CD14-positive monocyte (primary cell): ENCODE data around the gene BICRAL. TPM values are rescaled to one million over a fixed set of nuclear protein-coding genes. Genes with fewer than 3 reads are reported as not detected.

Experiments
- DNase-seq, 3 donors: peaks; one replicate each; pipeline ENCODE4 v3.0.0-alpha.2; 2011 to 2022
- H2AFZ ChIP-seq: 2 replicates; pipeline ENCODE4 v1.6.0; 2012; ENCODE audit warnings: mild to moderate bottlenecking, low read depth, low read length, inconsistent platforms; ENCODE audit not compliant: insufficient read depth, poor library complexity, severe bottlenecking
- H3K27ac ChIP-seq, 2 donors: 1 replicate in 1 of 2; 2 replicates in 1 of 2; pipeline ENCODE4 v1.5.1; 2012 to 2013; ENCODE audit warnings: low read length in 2 of 2, control low read depth in 1 of 2, inconsistent platforms in 1 of 2, low read depth in 1 of 2, mild to moderate bottlenecking in 1 of 2
- H3K27me3 ChIP-seq, 2 donors: one replicate each; pipeline versions ENCODE4 v1.6.0 to v1.6.1; 2011 to 2013; ENCODE audit warnings: low read length in 2 of 2; ENCODE audit not compliant: control insufficient read depth in 2 of 2, insufficient read depth in 2 of 2
- H3K36me3 ChIP-seq, 2 donors: replicated peaks in 1 of 2; 1 replicate in 1 of 2; 2 replicates in 1 of 2; pipeline versions ENCODE4 v1.5.1 to v1.6.1; 2012 to 2013; ENCODE audit warnings: low read length in 2 of 2, control low read depth in 1 of 2, inconsistent platforms in 1 of 2, mild to moderate bottlenecking in 1 of 2; ENCODE audit not compliant: insufficient read depth in 2 of 2, control insufficient read depth in 1 of 2
- H3K4me1 ChIP-seq, 2 donors: 1 replicate in 1 of 2; 2 replicates in 1 of 2; pipeline versions ENCODE4 v1.5.1 to v1.6.1; 2012 to 2013; ENCODE audit warnings: low read length in 2 of 2, control low read depth in 1 of 2, inconsistent platforms in 1 of 2, mild to moderate bottlenecking in 1 of 2, moderate library complexity in 1 of 2; ENCODE audit not compliant: insufficient read depth in 2 of 2, control insufficient read depth in 1 of 2
- H3K4me2 ChIP-seq: replicated peaks from 2 replicates; pipeline ENCODE3; 2012; ENCODE audit warnings: low read length, moderate library complexity, mild to moderate bottlenecking; ENCODE audit not compliant: poor library complexity, severe bottlenecking; ENCODE audit errors: extremely low read depth
- H3K4me3 ChIP-seq, 3 experiments: fragments of 200-600 bp in 1 of 3; sonication (generic) in 1 of 3; replicated peaks in 1 of 3; 1 replicate in 2 of 3; 2 replicates in 1 of 3; pipeline ENCODE4 v1.5.1; 2011 to 2013; ENCODE audit warnings: low read length in 3 of 3, mild to moderate bottlenecking in 3 of 3, control low read depth in 2 of 3, low read depth in 2 of 3, inconsistent platforms in 1 of 3, moderate library complexity in 1 of 3
- H3K79me2 ChIP-seq: 2 replicates; pipeline ENCODE4 v1.6.0; 2012; ENCODE audit warnings: mild to moderate bottlenecking, control low read depth, inconsistent platforms, low read length, moderate library complexity; ENCODE audit not compliant: insufficient read depth
- H3K9ac ChIP-seq: 2 replicates; pipeline ENCODE4 v1.6.0; 2017; ENCODE audit warnings: low read length, mild to moderate bottlenecking; ENCODE audit not compliant: insufficient read depth, poor library complexity, severe bottlenecking
- H3K9me3 ChIP-seq, 2 donors: replicated peaks in 1 of 2; 1 replicate in 1 of 2; 2 replicates in 1 of 2; pipeline versions ENCODE4 v1.5.1 to v1.6.1; 2012 to 2013; ENCODE audit warnings: low read length in 2 of 2, control low read depth in 1 of 2; ENCODE audit not compliant: control insufficient read depth in 1 of 2, insufficient read depth in 1 of 2
- H4K20me1 ChIP-seq: 2 replicates; pipeline ENCODE4 v1.6.0; 2012; ENCODE audit warnings: mild to moderate bottlenecking, low read length, control low read depth, moderate library complexity; ENCODE audit not compliant: insufficient read depth
- H3K27ac Mint-ChIP-seq, 7 donors: one replicate each; pipeline ENCODE4 v1.8.0; 2020; ENCODE audit warnings: mild to moderate bottlenecking in 7 of 7, mixed read lengths in 7 of 7, moderate library complexity in 6 of 7, inconsistent platforms in 2 of 7
- H3K27me3 Mint-ChIP-seq, 3 donors: one replicate each; pipeline ENCODE4 v1.8.0; 2021 to 2022; ENCODE audit warnings: low read depth in 3 of 3, mild to moderate bottlenecking in 3 of 3, mixed read lengths in 3 of 3, moderate library complexity in 3 of 3, inconsistent platforms in 1 of 3
- H3K36me3 Mint-ChIP-seq, 2 donors: one replicate each; pipeline ENCODE4 v1.8.0; 2020; ENCODE audit warnings: mixed read lengths in 2 of 2, inconsistent platforms in 1 of 2, mild to moderate bottlenecking in 1 of 2
- H3K4me1 Mint-ChIP-seq: one replicate; pipeline ENCODE4 v1.8.0; 2020; ENCODE audit warnings: mild to moderate bottlenecking, mixed read lengths
- H3K4me3 Mint-ChIP-seq, 2 donors: one replicate each; pipeline ENCODE4 v1.8.0; 2020; ENCODE audit warnings: mild to moderate bottlenecking in 2 of 2, mixed read lengths in 2 of 2, moderate library complexity in 1 of 2
- H3K9me3 Mint-ChIP-seq, 7 donors: one replicate each; pipeline ENCODE4 v1.8.0; 2020 to 2022; ENCODE audit warnings: mixed read lengths in 7 of 7, mild to moderate bottlenecking in 6 of 7, moderate library complexity in 6 of 7, inconsistent platforms in 2 of 7
- WGBS: methylation state at CpG from one replicate; pipeline ENCODE4 v1.1.5; 2013; ENCODE audit warnings: missing lambda C conversion rate; ENCODE audit not compliant: insufficient coverage; 5-methylcytosine and 5-hydroxymethylcytosine counted together
- intact Hi-C, 2 donors: fragments of 100-400 bp; cut with micrococcal nuclease; formaldehyde crosslinking; loops; one replicate each; pipeline versions ENCODE4 v1.15.0 to v1.15.1; 2023
- polyA plus RNA-seq, 3 donors: library from polyadenylated mRNA; depleted of rRNA in 1 of 3; unstranded in 2 of 3; stranded (reverse) in 1 of 3; fragments of 300-500 nt in 2 of 3; fragments of >200 nt in 1 of 3; fragmentation: Illumina TruSeq in 2 of 3; gene quantifications; 1 replicate in 2 of 3; 2 replicates in 1 of 3; pipeline ENCODE4 v1.2.3, GENCODE V29; 2012 to 2021
- TF ChIP-seq, protein P1 (sequence below): fragments of 200-600 bp; IDR thresholded peaks from one replicate; pipeline ENCODE4 v1.8.0; 2022; ENCODE audit warnings: antibody characterized with exemption, mild to moderate bottlenecking

Gene BICRAL
- polyA plus RNA-seq, 3 donors: 1.6 to 14.6 (median 2.2) TPM

GRCh38 chr6:42860481-42860880 is 78.6 kb downstream of the BICRAL start:
- intact Hi-C loops: no loop called here
- no peak overlapping the region for H3K27ac Mint-ChIP-seq
- H3K36me3 ChIP-seq: peaks cover 80 to 97% of the 10 kb centered on the region in 2 donors

DNA sequence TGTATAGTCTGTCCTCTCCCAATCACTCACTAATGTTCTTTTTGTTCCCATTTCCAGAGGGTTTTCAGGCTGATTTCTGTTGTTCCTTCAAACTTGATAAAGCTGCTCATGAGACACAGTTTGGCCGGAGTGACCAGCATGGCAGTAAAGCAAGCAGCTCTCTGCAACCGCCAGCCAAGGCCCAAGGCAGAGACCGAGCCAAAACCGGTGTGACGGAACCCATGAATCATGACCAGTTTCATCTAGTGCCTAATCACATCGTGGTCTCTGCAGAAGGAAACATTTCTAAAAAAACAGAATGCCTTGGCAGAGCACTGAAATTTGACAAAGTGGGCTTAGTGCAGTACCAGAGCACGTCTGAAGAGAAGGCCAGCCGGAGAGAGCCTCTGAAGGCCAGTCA is 82.8 kb downstream of the BICRAL start:
- Histone ChIP-seq H4K20me1 (no peaks in the 10 kb centered on the region), H3K9ac (no peak overlapping the region), H3K4me3 (no peak overlapping the region), H3K4me2 (no peak overlapping the region), H3K27me3 (no peaks in the 10 kb centered on the region), H3K27ac (peak overlapping the region in 1 of 2 donors; percentile 8), H2AFZ (no peak overlapping the region), H3K9me3 (no peaks in the 10 kb centered on the region), H3K36me3 (peaks cover 86 to 98% of the 10 kb centered on the region in 2 donors), H3K79me2 (no peaks in the 10 kb centered on the region), H3K4me1 (no peaks in the 10 kb centered on the region)
- intact Hi-C loops: no loop called here
- no peak for DNase-seq
- 92% methylated on average over 7 of the region's 8 CpGs for WGBS
- Mint-ChIP-seq H3K27me3 (no peaks in the 10 kb centered on the region), H3K4me1 (no peaks in the 10 kb centered on the region), H3K4me3 (no peak overlapping the region), H3K27ac (peak overlapping the region in 1 of 7 donors; percentile 19), H3K36me3 (peaks cover 79 to 93% of the 10 kb centered on the region in 2 donors), H3K9me3 (no peaks in the 10 kb centered on the region)
- TF ChIP-seq, protein P1, sequence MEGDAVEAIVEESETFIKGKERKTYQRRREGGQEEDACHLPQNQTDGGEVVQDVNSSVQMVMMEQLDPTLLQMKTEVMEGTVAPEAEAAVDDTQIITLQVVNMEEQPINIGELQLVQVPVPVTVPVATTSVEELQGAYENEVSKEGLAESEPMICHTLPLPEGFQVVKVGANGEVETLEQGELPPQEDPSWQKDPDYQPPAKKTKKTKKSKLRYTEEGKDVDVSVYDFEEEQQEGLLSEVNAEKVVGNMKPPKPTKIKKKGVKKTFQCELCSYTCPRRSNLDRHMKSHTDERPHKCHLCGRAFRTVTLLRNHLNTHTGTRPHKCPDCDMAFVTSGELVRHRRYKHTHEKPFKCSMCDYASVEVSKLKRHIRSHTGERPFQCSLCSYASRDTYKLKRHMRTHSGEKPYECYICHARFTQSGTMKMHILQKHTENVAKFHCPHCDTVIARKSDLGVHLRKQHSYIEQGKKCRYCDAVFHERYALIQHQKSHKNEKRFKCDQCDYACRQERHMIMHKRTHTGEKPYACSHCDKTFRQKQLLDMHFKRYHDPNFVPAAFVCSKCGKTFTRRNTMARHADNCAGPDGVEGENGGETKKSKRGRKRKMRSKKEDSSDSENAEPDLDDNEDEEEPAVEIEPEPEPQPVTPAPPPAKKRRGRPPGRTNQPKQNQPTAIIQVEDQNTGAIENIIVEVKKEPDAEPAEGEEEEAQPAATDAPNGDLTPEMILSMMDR: no peak

More at GRCh38 chr6:42860481-42860880, 78.6 kb downstream of the BICRAL start:
- Histone ChIP-seq H3K9me3 (no peaks in the 10 kb centered on the region), H3K27me3 (no peaks in the 10 kb centered on the region), H2AFZ (no peak overlapping the region), H4K20me1 (no peaks in the 10 kb centered on the region), H3K79me2 (no peaks in the 10 kb centered on the region), H3K4me2 (no peak overlapping the region), H3K4me1 (no peaks in the 10 kb centered on the region), H3K9ac (no peak overlapping the region), H3K27ac (no peak overlapping the region), H3K4me3 (no peak overlapping the region)
- DNase-seq: no peak
- Mint-ChIP-seq H3K9me3 (no peaks in the 10 kb centered on the region), H3K4me1 (no peaks in the 10 kb centered on the region), H3K27me3 (no peaks in the 10 kb centered on the region), H3K36me3 (peaks cover 78 to 97% of the 10 kb centered on the region in 2 donors), H3K4me3 (no peak overlapping the region)
- 93% methylated on average over 3 of the region's 6 CpGs for WGBS
- TF ChIP-seq, protein P1: no peak
